GM12864 (cell line): ENCODE results near the gene TPI1.
A peak's percentile ranks its signal among the peaks of the same experiment; 100 is the strongest.

Source experiments
- DNase-seq: peaks from one replicate; pipeline ENCODE4 v3.0.0-alpha.2; 2011; ENCODE audit warnings: low read depth
- H3K4me3 ChIP-seq: 2 replicates; pipeline ENCODE4 v1.5.1; 2011; ENCODE audit warnings: mild to moderate bottlenecking, low read depth, low read length, control low read depth
- CTCF ChIP-seq: IDR thresholded peaks from 2 replicates; pipeline ENCODE4 v1.5.1; 2011; ENCODE audit warnings: low read depth, mild to moderate bottlenecking, moderate library complexity, low read length, control low read depth, inconsistent platforms; ENCODE audit errors: missing control alignments

TPI1 gene

DNA sequence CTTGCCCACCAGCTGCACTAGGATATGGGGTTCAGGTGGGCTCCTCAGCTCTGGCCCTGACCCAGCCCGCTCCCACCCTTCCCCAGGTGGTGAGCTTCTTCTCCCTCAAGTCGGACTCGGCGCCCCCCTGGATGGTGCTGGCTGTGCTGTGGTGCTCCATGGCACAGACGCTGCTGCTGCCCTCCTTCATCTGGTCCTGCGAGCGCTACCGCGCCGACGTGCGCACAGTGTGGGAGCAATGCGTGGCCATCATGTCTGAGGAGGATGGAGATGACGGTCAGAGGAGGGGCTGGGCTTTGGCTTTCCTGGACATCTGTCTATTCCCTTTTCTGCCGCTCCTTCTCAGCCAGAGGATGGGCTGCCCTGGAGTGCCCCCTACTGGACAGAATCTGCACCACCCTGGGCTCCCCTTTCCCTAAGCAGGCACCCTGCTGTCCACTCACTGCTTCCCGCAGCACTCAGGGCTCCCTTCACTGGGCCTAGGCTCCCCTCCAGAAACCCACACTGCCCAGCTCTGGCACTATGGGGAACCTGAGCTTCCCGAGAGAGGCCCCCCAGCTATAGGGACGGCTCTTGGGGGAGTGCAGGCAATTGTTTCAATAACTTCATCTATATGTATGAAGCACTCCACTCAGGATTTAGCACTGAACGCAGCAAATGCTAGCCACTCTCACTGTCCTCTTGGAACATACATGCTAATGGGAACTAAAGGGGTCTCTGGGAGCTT is 41.8 kb upstream of the TPI1 start:
- H3K4me3 ChIP-seq = no peak overlapping the region
- peak; percentile 96 for TF ChIP-seq CTCF
- peak; percentile 24 for DNase-seq

GRCh38 chr12:6826125-6826733 is 41.1 kb upstream of the TPI1 start:
- DNase-seq = no peak
- no peak for TF ChIP-seq CTCF
- H3K4me3 ChIP-seq = no peak overlapping the region

- no peak for TF ChIP-seq CTCF
- no peak overlapping the region for H3K4me3 ChIP-seq
- DNase-seq = no peak
Observed at GRCh38 chr12:6826734-6827436, 40.4 kb upstream of the TPI1 start.

DNA sequence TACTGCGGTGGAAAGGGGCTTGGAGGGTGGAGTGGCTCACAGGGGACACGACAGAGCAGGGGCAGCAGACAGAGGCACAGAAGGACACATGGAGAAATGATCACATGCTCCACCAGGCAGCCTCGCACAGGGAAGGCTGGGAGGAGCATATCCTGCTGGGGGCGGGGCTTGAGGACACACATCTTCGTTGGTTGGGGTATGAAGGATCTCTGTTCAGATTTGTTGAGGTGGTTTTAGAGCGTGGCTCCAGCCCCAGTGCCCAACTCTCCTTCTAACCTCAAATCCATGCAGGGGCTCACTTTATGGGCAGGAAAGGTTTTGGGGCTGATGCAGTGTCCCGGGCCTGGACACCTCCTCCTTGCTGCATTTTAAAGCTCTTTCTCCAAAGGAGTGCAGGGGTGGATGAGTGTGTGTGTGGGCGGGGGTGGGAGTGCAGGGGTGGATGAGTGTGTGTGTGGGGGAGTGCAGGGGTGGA is 39.9 kb upstream of the TPI1 start:
- no peak for DNase-seq
- H3K4me3 ChIP-seq = no peak overlapping the region
- no peak for TF ChIP-seq CTCF

- no peak for TF ChIP-seq CTCF
- DNase-seq = no peak
- H3K4me3 ChIP-seq = peak within 1 kb of the TSS; percentile 38
Observed at GRCh38 chr12:6827982-6828780, 39.1 kb upstream of the TPI1 start, which contains the start of gene P3H3. Gene P3H3 (plus strand): TSS chr12:6828407. CDS start chr12:6828441, 34 bp downstream.

DNA sequence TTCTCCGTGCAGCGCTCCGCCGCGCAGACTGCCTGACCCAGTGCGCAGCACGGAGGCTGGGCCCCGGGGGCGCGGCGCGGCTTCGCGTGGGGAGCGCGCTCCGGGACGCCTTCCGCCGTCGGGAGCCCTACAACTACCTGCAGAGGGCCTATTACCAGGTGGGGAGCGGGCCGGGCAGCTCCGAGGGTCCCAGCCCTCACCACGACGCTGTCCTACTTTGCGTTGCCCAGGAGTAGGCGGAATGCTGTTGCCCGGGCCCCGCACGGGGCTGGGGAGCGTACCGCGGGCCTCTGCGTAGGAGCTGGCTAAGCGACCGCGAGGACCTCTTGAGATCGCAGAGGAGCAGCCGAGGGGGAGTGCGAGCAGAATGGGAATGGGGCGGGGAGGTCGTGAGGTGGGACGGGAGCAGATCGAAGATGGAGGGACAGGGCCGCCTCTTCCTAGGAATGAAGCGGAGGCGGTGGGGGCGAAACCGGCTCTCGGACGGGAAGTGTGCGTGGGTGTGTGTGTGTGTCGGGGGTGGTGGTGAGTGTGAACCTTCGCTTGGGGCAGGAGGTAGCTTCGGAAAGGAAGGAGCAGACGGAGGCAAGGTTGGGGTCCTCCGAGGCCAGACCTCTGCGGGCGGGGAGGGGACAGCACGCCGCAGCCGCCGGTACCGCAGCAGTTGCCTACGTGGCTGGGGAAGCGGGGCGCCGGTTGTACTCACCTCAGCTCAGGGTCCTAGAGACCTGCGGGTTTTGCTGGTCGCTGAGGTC is 38.4 kb upstream of the TPI1 start:
- no peak for TF ChIP-seq CTCF
- no peak for DNase-seq
- peak overlapping the region; percentile 38 for H3K4me3 ChIP-seq
